ENCODE results near the gene SUSD1.

The SUSD1 gene

GRCh38 chr9:112157087-112157486 is 18.0 kb downstream of the SUSD1 start:
- no peaks in the 10 kb centered on the region for H3K27me3 ChIP-seq (ENCODE audit: insufficient read depth, low read length, poor library complexity, severe bottlenecking)
- no peak overlapping the region for H3K4me3 ChIP-seq (ENCODE audit: low read length, poor library complexity, severe bottlenecking)
- no peak for TF ChIP-seq CTCF (conservative IDR thresholded peaks at IDR 0.05; ENCODE audit: low read length)
- no peak for TF ChIP-seq EZH2phosphoT487 (IDR thresholded peaks at IDR 0.05; ENCODE audit: borderline replicate concordance)
- no peak overlapping the region for H2AFZ ChIP-seq (ENCODE audit: low read length)
- H3F3A ChIP-seq (ENCODE audit: low read depth) = no peaks in the 10 kb centered on the region
- H3K9me2 ChIP-seq (replicated peaks; ENCODE audit: low read depth, low read length) = no peaks in the 10 kb centered on the region
- H3K9ac ChIP-seq (ENCODE audit: low read depth, low read length, poor library complexity, severe bottlenecking) = no peak overlapping the region
- H3K9me3 ChIP-seq (ENCODE audit: insufficient read depth, low read depth, low read length) = no peaks in the 10 kb centered on the region
- peaks cover 10% of the 10 kb centered on the region; the same call in 1 of the 2 replicates for H3K36me3 ChIP-seq (ENCODE audit: insufficient read depth, low read length)
- H3K79me2 ChIP-seq (ENCODE audit: insufficient read depth, low read length) = peaks cover 9% of the 10 kb centered on the region; the same call in 1 of the 2 replicates
- no peaks in the 10 kb centered on the region for H4K20me1 ChIP-seq (ENCODE audit: insufficient read depth, low read length, poor library complexity, severe bottlenecking)
- no peak overlapping the region for H3K4me2 ChIP-seq (ENCODE audit: low read depth, low read length, poor library complexity, severe bottlenecking)
- no peaks in the 10 kb centered on the region for H3K4me1 ChIP-seq (ENCODE audit: insufficient read depth, low read length, poor library complexity, severe bottlenecking)

GRCh38 chr9:112149211-112149610 is 25.9 kb downstream of the SUSD1 start:
- no peak overlapping the region for H3K4me2 ChIP-seq (ENCODE audit: low read depth, low read length, poor library complexity, severe bottlenecking)
- H3F3A ChIP-seq (ENCODE audit: low read depth) = no peaks in the 10 kb centered on the region

DNA sequence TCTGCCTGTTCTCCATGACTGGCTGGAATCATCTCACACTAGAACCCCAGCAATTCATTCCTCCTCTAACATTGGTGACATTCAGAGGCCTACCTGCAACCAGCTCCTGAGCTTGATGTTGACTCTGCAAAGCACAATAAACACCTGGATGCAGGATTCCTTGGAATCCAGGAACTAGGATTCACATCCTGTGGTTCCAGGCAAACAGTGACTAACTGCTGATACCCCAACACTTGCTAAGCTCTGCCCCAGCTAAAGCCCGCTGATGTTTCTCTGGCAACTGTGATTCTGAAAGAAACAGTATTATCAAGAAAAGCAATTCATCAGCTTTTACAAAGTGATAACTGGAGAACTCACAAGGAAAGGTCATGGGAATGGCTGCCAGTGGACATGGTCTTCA is 29.2 kb downstream of the SUSD1 start:
- TF ChIP-seq EZH2phosphoT487 (IDR thresholded peaks at IDR 0.05; ENCODE audit: borderline replicate concordance) = no peak
- no peak for TF ChIP-seq CTCF (conservative IDR thresholded peaks at IDR 0.05; ENCODE audit: low read length)
- H3K4me2 ChIP-seq (ENCODE audit: low read depth, low read length, poor library complexity, severe bottlenecking) = no peak overlapping the region

More at GRCh38 chr9:112149211-112149610, 25.9 kb downstream of the SUSD1 start:
- Histone ChIP-seq H3K36me3 (ENCODE audit: insufficient read depth, low read length) (peaks cover under 1% of the 10 kb centered on the region; the same call in 1 of the 2 replicates), H3K9me3 (ENCODE audit: insufficient read depth, low read depth, low read length) (no peaks in the 10 kb centered on the region), H2AFZ (ENCODE audit: low read length) (no peak overlapping the region), H3K79me2 (ENCODE audit: insufficient read depth, low read length) (no peaks in the 10 kb centered on the region), H3K9ac (ENCODE audit: low read depth, low read length, poor library complexity, severe bottlenecking) (no peak overlapping the region), H3K9me2 (replicated peaks; ENCODE audit: low read depth, low read length) (no peaks in the 10 kb centered on the region), H4K20me1 (ENCODE audit: insufficient read depth, low read length, poor library complexity, severe bottlenecking) (no peaks in the 10 kb centered on the region), H3K4me1 (ENCODE audit: insufficient read depth, low read length, poor library complexity, severe bottlenecking) (no peaks in the 10 kb centered on the region), H3K27me3 (ENCODE audit: insufficient read depth, low read length, poor library complexity, severe bottlenecking) (no peaks in the 10 kb centered on the region), H3K4me3 (ENCODE audit: low read length, poor library complexity, severe bottlenecking) (no peak overlapping the region)
- TF ChIP-seq EZH2phosphoT487 (IDR thresholded peaks at IDR 0.05; ENCODE audit: borderline replicate concordance) = no peak
- TF ChIP-seq CTCF (conservative IDR thresholded peaks at IDR 0.05; ENCODE audit: low read length) = no peak

More for the DNA sequence above, 29.2 kb downstream of the SUSD1 start:
- Histone ChIP-seq H3F3A (ENCODE audit: low read depth) (no peaks in the 10 kb centered on the region), H3K4me1 (ENCODE audit: insufficient read depth, low read length, poor library complexity, severe bottlenecking) (no peaks in the 10 kb centered on the region), H4K20me1 (ENCODE audit: insufficient read depth, low read length, poor library complexity, severe bottlenecking) (no peaks in the 10 kb centered on the region), H3K9me2 (replicated peaks; ENCODE audit: low read depth, low read length) (no peaks in the 10 kb centered on the region), H2AFZ (ENCODE audit: low read length) (no peak overlapping the region), H3K4me3 (ENCODE audit: low read length, poor library complexity, severe bottlenecking) (no peak overlapping the region), H3K9me3 (ENCODE audit: insufficient read depth, low read depth, low read length) (no peaks in the 10 kb centered on the region), H3K79me2 (ENCODE audit: insufficient read depth, low read length) (no peaks in the 10 kb centered on the region), H3K27me3 (ENCODE audit: insufficient read depth, low read length, poor library complexity, severe bottlenecking) (no peaks in the 10 kb centered on the region), H3K36me3 (ENCODE audit: insufficient read depth, low read length) (peaks cover 7% of the 10 kb centered on the region; the same call in 1 of the 2 replicates), H3K9ac (ENCODE audit: low read depth, low read length, poor library complexity, severe bottlenecking) (no peak overlapping the region)

Data from Loucy (cell line).